Measurements from ENCODE around the gene LRRC8A. TPM values are rescaled to one million over a fixed set of nuclear protein-coding genes. Genes with fewer than 3 reads are reported as not detected.
"Not testable (repeated sequence)": the region's sequence is repeated elsewhere in the genome, so short reads cannot be mapped to it uniquely, and the experiment has no call there.

LRRC8A gene
- total RNA-seq, 1 donor from 2014 or later = 24.2 TPM

DNA sequence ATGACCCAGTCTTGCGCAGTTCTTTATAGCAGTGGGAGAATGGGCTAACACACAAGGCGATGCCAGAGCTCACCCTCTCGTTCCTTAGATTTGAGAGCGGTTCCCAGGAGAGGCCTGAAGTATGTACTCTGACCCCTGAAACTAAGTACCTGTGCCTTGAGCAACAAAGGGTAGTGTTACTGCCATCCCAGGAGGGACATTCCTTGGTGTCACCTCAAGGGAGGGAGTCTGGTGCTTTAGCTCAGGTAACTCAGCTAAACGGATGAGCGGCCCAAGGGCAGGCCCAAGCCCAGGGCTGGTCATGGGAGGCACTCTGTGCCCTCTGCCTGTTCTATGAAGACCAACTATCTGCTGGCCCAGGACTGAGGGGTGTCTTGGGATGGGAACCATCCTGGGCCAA lies 20.4 kb upstream of the LRRC8A start:
- DNase-seq (ENCODE audit: low spot score) = no peak
- intact Hi-C loops (cut with DNase I) = no loop called here

DNA sequence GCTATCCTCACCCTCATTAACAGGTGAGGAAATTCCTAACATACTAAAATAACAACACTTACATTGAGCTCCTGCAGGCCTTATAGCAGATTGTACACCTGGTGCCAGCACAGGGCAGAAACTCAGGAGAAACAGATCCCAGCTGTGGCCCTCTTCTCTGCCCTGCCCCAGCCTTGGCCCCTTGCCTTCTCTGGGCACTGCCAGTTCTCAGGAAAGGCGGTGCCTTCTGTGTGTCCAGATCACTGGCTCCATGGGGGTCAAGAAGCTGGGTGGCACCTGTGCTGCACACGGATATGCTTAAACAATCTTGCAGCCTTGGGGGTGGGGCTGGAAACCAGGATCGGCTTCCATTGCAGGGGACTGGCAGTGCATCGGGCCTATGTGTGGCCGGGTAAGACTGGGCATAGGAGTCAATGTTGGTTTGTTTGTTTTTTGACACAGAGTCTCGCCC lies 19.5 kb upstream of the LRRC8A start:
- intact Hi-C loops (cut with DNase I) = no loop called here
- DNase-seq (ENCODE audit: low spot score) = no peak

DNA sequence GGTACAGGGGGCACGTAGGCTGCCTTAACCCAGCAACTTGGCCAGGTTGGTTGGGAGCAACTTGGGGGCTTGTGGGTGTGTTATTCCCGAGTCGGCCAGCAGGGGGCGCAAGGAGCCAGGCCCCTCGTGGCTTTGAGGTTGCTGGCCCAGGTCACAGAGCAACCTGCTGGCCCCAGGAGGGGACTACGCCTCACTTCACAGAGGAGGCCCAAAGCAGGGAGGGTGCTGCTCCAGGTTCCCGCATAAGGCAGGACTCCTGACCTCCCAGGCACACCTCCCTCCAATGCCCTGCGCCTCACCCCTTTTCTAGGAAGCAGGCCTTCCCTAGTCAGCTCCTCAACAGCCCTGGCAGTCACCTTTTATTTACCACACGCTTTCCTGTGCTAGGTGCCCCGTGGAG lies 18.3 kb upstream of the LRRC8A start:
- intact Hi-C loops (cut with DNase I) = loop anchor here (1.0 kb wide), 1 partner anchor 65 kb away; no protein-coding TSS in a partner anchor

DNA sequence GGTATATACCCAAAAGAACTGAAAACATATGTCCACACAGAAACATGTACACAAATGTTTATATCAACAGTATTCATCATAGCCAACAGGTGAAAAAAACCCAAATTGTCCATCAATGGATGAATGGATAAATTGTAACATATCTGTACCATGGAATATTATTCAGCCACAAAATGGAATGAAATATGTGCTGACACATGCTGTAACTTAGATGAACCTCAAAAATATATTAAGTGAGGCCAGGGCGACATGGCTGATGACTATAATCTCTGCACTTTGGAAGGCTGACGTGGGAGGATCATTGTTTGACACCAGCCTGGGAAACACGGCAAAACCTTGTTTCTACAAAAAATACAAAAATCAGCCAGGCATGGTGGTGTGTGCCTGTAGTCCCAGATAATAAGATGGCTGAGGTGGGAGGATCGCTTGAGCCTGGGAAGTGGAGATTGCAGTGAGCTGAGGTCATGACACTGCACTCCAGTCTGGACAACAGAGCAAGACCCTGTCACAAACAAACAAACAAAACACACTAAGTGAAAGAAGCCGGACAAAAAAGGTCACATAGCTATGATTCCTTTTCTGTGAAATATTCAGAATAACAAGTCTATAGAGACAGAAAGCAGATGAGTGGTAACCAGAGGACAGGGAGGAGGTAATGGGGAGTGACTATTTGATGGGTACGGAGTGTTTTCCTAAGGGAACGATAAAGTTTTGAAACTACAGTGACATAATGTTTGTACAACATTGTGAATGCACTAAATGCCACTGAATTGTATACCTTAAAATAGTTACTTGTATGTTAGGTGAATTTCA lies 11.6 kb upstream of the LRRC8A start:
- DNase-seq (ENCODE audit: low spot score) = no peak
- intact Hi-C loops (cut with DNase I) = no loop called here

More for the DNA sequence above, 18.3 kb upstream of the LRRC8A start:
- peak; percentile 89 for DNase-seq (ENCODE audit: low spot score)

DNA sequence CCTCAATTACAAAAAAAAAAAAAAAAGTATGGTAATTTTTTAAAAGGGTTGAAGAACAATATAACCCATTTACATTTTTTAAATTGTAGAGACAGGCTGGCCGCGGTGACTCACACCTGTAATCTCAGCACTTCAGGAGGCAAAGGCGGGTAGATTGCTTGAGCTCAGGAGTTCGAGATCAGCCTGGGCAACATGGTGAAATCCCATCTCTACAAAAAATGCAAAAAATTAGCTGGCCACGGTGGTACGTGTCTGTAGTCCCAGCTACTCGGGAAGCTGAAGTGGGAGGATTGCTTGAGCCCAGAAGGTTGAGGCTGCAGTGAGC lies 11.0 kb upstream of the LRRC8A start:
- DNase-seq (ENCODE audit: low spot score) = not testable (repeated sequence)

DNA sequence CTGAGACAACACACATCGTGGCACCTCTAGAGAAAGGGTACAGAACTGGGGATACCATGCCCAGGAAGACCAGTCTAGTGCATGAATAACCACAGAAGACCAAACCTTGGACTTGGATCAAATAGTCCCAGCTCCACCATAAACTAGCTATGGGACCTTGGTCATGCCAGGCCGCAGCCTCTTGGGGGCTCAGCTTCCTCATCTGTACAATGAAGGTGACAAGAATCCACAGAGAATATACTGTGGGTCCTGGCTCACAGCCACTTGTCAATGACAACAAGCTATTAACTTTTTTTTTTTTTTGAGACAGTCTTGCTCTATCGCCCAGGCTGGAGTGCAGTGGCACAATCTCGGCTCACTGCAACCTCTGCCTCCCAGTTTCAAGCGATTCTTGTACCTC lies 4.1 kb upstream of the LRRC8A start:
- DNase-seq (ENCODE audit: low spot score) = no peak
- intact Hi-C loops (cut with DNase I) = no loop called here

More for the DNA sequence above, 11.0 kb upstream of the LRRC8A start:
- intact Hi-C loops (cut with DNase I) = not testable (repeated sequence)

DNA sequence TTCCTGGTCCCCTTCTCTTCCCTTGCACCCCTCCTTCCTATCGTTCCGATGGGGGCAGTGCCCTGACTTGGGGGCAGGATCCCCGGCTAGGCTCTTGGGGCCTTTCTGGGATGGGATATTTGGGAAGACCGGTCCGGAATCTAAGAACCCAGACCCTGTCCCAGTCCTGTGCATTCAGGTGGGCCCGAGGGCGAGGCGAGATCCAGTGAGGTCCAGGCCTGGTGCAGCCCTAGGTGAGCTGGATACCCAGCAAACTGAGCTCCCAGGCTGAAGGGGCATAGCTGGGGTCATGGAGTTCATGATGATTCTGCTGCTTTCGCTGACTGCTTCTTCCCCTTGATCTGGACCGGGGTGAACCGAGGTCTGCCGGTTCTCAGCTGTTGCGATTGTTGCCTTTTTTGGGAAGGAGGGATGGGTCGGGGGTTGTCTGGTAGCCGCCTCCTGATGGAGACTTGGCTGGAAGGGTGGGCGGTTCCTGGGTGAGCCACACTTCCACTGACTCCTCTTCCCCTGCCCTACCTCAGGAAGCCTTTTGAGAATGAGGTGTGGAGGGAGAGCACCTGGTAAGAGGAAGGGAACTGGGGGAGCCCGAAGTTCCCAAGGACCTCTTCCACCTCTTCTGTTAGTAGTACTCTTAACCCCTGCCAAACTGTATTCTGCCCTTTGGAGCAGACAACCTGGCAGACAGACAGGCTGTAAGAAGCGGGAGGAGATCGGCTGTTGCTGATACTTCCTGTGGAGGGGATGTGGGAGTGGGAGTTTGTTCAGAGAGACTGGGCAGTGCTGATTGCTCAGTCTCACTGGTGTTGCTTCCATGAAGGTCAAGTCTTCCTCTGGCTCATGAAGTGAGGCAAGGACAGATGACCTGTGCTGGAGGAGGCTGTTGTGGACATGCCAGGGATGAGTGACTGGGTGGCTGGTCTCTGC lies 1.0 kb downstream of the LRRC8A start:
- intact Hi-C loops (cut with DNase I) = loop anchor here (2.0 kb wide), 1 partner anchor 38 kb away; the partner anchor contains the start of gene PHYHD1

GRCh38 chr9:128884164-128884563 lies 2.2 kb downstream of the LRRC8A start:
- no peak for DNase-seq (ENCODE audit: low spot score)
- intact Hi-C loops (cut with DNase I) = no loop called here

More for the DNA sequence above, 1.0 kb downstream of the LRRC8A start:
- no peak for DNase-seq (ENCODE audit: low spot score)

- intact Hi-C loops (cut with DNase I) = no loop called here
- DNase-seq (ENCODE audit: low spot score) = no peak
Measured at GRCh38 chr9:128885376-128885775, 3.4 kb downstream of the LRRC8A start.

- DNase-seq (ENCODE audit: low spot score) = no peak
- intact Hi-C loops (cut with DNase I) = no loop called here
Measured at GRCh38 chr9:128885798-128886197, 3.9 kb downstream of the LRRC8A start.

DNA sequence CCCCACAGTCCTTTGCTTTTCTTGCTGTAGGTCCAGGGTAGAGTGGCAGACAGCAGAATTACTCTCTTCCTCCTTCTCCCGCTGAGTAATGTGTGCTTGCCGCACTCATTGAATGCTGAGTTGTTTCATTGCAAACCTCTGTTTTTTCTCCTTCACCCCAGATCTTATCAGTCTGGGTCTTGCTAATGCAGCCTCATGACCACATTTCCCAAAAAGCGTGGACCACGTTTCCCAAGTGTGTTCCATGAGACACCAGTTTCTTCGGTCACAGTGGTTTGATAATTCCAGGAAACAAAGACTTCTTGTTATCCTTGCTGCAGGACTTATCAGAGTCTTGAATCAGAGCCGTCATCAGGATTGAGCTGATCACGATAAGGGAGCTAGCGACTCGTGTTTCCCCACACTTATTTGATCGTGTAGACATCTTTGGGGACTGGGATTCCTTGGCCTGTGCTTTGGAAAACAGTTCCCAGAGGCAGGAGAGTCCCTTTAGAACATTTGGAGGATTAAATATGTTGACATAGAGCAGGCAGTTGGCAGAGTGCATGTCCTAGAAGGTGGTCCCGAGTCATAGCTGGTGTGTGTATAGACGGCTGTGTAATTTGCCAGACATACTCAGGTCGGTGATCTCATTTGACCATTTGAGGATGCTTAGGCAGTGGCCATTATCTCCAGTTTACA lies 4.4 kb downstream of the LRRC8A start:
- intact Hi-C loops (cut with DNase I) = no loop called here

GRCh38 chr9:128887049-128887448 lies 5.1 kb downstream of the LRRC8A start:
- no peak for DNase-seq (ENCODE audit: low spot score)
- intact Hi-C loops (cut with DNase I) = no loop called here

More for the DNA sequence above, 4.4 kb downstream of the LRRC8A start:
- no peak for DNase-seq (ENCODE audit: low spot score)

- intact Hi-C loops (cut with DNase I) = no loop called here
- DNase-seq (ENCODE audit: low spot score) = no peak
Measured at GRCh38 chr9:128887914-128888350, 6.0 kb downstream of the LRRC8A start.

DNA sequence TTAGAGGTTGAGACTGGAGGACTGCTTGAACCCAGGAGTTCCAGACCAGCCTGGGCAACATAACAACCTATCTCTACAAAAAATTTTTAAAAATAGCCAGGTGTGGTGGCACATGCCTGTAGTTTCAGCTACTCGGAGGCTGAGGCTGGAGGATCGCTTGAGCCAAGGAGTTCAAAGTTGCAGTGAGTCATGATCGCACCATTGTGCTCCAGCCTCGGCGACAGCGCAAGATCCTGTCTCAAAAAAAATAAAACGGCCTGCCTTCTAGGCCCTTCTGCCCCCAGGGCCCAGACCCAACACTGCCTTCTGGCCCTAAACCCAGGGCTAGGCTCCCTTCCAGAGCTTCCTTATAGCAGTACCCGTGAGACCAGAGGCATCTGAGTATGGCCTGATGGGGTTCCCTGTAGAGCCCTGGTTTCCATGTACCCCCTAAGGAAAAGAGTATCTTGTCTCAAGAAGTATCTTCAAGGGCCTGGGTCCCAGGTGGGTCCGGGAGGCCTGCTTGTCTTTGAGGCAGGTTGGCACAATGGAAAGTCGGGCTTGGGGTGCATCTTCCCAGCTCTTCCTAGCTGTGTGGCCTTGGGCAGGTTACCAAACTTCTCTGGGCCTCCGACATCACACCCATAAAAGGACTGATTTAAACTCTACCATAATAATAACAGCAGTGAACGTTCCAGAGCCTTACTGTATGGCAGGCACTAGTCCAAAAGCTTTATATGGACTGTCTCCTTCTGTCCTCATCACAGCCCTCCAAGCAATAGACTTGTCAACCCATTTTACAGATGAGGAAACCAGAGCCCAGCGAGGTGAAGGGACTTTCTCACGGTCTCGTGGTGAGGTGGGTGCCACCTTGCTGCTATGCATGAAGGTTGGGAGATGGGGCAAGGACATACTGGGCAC lies 9.6 kb downstream of the LRRC8A start:
- DNase-seq (ENCODE audit: low spot score) = no peak
- intact Hi-C loops (cut with DNase I) = no loop called here

GRCh38 chr9:128892221-128892921 lies 10.4 kb downstream of the LRRC8A start:
- intact Hi-C loops (cut with DNase I) = no loop called here
- DNase-seq (ENCODE audit: low spot score) = peak; percentile 91

- intact Hi-C loops (cut with DNase I) = no loop called here
- DNase-seq (ENCODE audit: low spot score) = no peak
Measured at GRCh38 chr9:128893354-128893753, 11.4 kb downstream of the LRRC8A start.

- intact Hi-C loops (cut with DNase I) = no loop called here
- no peak for DNase-seq (ENCODE audit: low spot score)
Measured at GRCh38 chr9:128894764-128895163, 12.8 kb downstream of the LRRC8A start.

DNA sequence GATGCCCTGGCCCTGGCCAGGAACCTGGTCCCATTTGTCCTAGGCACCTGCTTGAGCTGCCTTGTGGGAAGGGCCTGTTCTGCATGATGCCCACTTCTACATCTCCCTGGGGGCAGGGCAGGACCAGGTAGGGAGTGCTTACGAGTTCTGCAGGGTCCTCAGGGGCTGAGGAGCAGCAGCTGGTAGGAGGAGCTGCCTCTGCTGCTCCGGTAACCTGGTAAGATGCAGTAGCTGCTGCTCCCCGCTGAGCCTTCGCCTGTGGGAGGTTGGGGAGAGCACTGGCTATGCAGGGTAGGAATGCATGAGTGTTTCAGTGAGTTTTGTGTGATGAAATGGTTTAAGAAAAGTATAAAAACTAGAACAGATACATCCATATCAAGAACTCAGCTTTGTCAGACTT lies 13.6 kb downstream of the LRRC8A start:
- no peak for DNase-seq (ENCODE audit: low spot score)
- intact Hi-C loops (cut with DNase I) = no loop called here

Measured in cardiac septum (tissue), 1 donor.